GM19395 (cell line): Measurements from ENCODE around the gene CCR8.
"Not testable (repeated sequence)": the region's sequence is repeated elsewhere in the genome, so short reads cannot be mapped to it uniquely, and the experiment has no call there.

Source experiments
- ATAC-seq: cut with Tn5 transposase; IDR thresholded peaks from one replicate; pipeline ENCODE4 v1.9.1; 2021; ENCODE audit warnings: mild to moderate bottlenecking, moderate library complexity; ENCODE audit not compliant: unreplicated experiment

CCR8 gene

DNA sequence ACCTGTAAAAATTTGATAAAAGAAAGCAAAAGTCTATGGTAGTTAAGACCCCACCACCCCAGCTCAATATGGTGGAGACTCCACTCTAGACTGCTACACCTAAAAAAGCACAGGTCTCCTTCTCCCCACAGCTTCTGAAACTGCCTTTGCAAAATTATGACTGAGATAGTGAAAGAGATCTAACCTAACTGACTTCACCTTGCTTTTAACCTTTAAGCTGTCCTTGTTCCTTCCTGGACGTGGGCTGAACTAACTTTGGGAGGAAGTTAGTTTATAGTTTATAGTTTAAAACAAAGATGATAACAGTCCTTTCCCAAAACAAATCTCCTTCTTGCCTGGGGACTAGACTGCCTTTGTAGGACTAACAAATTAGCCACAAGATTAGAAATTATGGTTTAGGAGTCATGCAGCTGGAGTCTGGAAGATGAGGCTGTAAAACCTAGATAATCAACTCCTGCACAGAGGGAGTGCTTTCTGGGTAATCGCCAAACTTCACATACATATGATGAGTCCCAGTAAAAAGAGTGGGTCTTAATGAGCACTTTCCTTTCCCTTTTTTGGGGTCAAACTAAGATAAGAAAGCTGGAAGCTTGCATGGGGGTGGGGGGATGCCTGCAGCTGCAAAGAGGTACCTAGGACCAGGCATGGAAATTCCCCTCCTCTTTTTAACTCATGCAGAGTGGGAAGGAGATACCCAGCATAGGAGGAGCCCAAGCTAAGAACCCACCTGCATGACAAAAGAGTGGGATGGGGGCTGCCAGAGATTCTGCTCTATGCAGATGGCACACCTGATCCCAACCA is 17.5 kb downstream of the CCR8 start:
- peak; percentile 93 for ATAC-seq

DNA sequence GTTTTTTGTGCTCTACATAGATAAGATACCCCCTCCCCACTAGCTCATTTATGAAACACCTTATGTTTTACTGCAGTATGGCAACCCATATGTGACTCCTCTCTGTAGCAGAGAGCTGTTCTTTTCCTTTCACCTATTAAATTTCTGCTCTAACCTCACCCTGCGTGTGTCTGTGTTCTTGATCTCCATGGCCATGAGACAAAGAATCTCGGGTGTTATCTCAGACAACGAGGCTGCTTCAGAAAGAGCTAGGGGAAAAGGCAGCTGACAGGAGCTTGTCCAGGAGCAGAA is 18.0 kb downstream of the CCR8 start:
- no peak for ATAC-seq

DNA sequence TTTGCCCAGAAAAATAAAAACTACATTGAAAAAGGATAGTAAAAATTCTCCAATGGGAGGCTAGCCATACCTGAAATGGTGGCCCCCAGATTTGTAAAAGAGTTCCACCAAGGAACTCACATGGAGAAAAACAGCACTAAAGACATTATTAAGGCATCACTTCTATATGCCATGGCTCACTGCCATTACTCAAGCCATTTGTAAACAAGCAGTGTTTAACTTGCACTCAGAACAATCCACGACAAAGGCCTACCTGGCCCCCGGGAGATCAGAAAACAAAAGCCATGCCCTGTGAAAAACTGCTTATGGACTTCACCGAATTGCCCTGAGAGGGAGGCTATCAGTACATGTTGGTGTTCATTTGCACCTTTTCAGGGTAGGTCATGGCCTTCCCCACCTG is 19.6 kb downstream of the CCR8 start:
- no peak for ATAC-seq

DNA sequence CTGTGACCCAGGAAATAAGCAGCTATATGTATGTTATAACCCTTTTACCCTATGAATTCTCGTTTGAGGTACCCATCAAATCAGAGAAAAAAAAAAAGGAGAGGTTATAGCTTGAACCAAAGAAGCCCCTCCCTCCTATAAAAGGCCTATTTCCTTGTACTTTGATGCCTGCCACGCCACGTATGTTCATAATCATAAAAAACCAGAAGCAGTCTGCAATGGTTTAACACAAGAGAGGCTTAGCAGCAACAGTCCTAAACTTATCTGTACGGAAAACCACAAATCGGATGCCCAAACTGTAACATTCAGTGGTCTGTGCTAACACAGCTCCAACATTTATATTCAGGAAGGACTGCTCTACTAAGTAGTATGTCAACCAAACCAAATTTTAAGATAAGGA is 21.2 kb downstream of the CCR8 start:
- no peak for ATAC-seq

DNA sequence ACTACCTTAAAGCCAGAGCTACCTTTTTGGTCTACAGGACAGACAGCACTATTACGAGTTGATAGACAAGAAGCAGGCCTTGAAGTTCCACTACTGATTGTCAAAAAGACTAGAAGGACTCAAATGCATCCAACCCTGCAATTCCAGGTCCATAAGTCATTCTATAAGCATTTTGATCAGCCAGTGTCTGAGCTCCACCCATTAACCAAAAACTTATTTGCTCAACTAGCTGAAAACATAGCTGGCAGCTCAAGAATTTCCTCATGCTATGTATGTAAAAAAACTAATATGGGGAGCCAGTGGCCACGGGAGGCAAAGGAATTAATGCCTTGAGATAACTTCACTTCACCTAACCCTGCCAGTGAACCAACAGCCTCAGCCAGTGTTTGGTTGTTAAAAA is 21.6 kb downstream of the CCR8 start:
- not testable (repeated sequence) for ATAC-seq

DNA sequence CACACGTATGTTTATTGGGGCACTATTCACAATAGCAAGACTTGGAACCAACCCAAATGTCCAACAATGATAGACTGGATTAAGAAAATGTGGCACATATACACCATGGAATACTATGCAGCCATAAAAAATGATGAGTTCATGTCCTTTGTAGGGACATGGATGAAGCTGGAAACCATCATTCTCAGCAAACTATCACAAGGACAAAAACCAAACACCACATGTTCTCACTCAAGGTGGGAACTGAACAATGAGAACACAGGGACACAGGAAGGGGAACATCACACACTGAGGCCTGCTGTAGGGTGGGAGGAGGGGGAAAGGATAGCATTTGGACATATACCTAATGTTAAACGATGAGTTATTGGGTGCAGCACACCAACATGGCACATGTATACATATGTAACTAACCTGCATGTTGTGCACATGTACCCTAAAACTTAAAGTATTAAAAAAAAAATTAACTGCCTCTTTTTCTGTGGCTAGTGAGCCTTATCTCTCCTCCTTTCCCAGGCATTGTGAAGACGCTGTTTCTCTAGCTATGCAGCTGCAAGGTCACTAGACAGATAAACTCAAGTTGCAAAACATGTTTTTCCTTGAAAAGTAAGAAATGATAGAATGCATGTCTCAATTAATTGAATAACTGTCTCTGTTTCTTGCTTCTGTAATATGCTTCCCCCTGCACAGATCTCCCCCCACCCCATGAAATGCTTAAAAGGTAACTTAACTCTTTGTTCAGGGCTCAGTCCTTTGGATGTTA is 23.8 kb downstream of the CCR8 start:
- not testable (repeated sequence) for ATAC-seq

DNA sequence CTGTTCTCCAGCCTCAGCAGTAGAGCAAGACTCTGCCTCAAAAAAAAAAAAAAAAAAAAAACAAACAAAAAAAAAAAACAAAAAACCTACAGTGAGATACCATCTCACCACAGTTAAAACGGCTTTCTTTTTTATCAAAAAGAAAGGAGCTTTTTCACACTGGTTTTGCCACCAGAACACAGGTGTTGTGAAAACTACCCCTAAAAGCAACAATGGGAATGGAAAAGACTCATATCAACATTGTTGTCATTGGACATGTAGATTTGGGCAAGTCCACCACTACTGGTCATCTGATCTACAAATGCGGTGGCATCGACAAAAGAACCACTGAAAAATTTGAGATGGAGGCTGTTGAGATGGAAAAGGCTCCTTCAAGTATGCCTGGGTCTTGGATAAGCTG is 28.8 kb downstream of the CCR8 start:
- ATAC-seq, result no peak

DNA sequence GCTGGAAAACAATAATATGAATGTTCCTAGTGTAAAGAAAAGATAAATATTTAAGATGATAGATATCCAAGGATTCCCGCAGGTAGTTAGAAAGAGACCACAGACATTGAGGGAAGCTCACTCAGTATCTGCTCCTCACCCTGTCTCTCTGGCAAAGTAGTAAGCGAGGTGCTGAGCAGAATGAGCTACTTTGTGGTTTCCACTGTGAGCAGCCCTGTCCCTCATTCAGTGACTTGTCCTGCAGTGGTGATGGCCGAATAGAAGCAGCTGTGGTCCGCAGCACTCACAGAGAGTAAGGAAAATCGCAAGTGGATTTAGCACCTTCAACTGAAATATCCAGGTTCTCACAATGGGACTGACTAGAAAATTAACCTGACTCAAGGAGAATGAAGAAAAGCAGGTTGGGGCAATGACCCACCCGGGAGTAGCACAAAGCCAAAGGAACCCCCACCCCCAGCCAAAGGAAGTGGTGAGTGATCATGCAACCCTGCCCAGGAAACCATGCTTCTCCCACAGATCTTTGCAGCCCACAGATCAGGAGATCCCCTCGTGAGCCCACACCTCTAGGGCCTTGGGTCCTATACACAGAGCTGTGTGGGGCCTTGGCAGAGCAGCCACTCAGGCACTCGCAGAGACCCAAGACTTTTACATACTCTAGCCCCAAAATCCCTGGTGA is 31.9 kb downstream of the CCR8 start:
- no peak for ATAC-seq

DNA sequence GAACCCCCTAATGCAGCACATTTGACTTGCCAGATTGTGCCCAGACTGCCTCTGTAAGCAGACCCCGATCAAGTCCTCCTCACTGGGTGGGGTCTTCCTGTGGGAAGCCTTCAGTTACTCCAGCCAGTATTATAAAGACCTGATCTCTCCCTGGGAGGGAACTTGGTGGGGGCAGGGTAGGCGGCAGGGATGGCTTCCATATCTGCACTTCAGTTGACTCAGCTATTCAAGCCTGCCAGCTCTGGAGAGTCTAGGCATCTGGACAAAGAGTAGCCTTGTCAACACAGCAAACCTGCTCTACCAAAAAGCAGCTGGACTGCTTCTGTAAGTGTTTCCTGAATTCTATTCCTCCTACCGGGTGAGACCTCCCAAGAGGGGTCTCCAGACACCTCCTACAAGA is 32.7 kb downstream of the CCR8 start:
- ATAC-seq, result no peak

DNA sequence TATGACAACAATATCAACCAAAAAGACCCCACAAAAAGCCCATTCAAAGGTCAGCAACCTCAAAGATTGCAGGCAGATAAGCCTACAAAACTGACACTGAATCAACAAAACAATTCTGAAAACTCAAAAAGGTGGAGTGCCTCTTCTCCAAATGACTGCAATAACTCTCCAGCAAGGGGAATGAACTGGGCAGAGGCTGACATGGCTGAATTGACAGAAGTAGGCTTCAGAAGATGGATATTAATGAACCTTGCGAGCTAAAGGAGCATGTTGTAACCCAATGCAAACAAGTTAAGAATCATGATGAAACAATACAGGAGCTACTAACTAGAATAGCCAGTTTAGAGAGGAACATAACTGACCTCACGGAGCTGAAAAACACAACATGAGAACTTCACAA is 33.3 kb downstream of the CCR8 start:
- ATAC-seq, result no peak

DNA sequence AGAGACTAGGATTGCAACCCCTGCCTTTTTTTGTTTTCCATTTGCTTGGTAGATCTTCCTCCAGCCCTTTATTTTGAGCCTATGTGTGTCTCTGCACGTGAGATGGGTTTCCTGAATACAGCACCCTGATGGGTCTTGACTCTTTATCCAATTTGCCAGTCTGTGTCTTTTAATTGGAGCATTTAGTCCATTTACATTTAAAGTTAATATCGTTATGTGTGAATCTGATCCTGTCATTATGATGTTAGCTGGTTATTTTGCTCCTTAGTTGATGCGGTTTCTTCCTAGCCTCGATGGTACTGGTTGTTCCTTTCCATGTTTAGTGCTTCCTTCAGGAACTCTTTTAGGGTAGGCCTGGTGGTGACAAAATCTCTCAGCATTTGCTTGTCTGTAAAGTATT is 40.9 kb downstream of the CCR8 start:
- ATAC-seq, result not testable (repeated sequence)

DNA sequence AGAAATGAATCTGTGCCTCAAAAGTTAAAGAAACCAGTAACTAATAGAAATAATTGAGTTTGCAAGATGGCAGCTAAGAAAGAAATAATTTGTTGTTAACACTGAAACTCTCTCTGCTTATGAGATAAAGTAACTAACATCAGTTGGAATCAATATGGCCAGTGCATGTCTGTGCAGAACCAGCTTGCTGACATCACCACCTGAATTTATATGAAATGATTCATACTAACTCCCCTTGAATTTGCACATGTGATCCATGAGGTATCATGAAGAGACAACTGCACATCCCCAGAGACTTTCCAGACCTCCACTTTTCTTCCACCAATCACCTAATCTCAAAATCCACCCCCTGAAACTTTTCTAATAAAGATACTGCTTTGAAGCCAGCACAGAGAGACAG is 43.3 kb downstream of the CCR8 start:
- ATAC-seq, result no peak

DNA sequence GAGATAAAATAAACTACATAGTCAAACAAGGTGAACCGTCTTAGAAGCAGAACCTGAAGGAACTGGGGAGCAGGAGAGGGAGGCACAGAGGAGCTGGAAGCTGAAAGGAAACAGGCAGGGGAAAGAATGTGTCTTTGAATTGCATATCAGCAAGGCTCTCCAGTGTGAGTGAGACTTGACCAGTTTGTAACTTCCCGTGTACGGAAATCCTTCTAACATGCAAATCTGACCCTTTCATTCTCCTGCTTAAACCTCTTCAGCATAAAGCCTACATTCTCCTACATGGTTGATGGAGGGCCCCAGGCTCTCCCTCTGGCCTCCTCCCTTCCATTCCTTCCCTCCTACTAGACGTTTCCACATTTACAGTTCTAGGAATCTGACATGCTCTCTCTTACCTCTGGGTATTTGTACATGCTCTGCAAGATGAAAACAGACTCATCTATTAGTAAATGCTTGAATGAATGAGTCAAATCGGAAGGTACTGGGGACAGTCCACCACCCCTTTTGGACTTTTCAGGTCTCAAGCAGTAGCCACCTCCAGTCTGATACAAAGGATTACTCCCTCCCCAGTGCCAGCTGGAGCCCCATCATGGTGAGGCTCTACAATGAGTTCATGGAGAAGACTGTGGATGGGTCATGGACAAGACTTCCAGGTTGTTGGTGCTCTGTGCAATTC is 47.6 kb downstream of the CCR8 start:
- ATAC-seq, result no peak

DNA sequence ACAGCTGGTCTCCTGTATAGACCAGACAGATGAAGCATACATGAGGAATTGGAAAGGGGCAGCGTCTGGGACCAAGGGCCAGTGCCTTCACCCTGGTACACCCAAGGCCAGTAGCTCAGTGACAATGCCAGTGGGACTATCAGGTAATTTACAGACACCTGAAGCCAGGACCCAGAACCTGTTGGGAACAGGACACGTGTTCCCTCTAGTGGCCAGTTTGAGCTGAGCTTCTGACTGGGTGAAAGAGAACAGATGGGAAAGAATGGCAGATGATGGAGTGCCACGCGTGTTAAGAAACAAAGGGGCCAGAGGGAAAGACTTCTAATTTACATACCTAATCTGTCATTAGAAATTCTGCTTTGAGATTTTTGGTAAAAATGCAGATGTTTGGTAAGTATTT is 48.6 kb downstream of the CCR8 start:
- peak; percentile 78 for ATAC-seq

DNA sequence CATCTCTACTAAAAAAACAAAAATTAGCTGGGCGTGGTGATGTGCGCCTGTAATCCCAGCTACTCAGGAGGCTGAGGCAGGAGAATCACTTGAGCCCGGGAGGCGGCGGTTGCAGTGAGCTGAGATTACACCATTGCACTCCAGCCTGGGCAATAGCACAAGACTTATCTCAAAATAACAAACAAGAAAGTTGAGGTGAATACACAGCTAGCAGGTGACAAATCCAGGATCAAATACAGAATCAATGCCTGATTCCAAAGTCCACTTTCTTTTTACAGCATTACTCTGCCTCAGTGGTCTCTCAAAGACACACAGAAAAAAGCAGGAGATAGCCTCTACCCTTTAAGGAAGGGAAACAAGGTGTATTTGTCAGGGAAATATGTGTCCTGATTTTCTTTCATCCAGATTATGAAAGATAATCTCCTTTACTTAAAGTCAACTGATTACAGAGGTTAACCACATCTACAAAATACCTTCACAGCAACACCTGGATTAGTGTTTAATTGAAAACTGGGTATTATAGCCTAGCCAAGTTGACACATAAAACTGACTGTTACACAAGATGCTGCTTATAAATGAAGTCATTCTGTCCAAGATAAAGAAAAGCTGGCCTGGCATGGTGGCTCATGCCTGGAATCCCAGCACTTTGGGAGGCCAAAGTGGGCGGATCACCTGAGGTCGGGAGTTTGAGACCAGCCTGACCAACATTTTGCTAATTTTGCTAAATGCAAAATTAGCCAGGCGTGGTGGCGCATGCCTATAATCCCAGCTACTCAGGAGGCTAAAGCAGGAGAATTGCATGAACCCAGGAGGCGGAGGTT is 49.7 kb downstream of the CCR8 start:
- ATAC-seq, result no peak

DNA sequence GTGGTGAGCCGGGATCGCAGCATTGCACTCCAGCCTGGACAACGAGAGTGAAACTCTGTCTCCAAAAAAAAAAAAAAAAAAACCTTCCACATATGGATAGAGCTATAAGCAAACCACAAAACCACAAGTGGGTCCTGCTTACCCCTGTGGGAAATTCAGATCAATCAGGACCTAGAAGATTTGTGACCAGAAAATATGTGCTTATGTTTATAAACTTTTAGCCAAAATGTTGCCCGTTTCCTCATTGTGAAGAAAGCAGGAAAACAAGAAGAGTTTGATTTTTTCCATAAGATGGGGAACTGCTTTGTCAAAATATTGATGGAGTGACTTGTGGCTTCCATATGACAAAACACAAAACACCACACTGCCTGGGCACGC is 50.3 kb downstream of the CCR8 start:
- no peak for ATAC-seq

DNA sequence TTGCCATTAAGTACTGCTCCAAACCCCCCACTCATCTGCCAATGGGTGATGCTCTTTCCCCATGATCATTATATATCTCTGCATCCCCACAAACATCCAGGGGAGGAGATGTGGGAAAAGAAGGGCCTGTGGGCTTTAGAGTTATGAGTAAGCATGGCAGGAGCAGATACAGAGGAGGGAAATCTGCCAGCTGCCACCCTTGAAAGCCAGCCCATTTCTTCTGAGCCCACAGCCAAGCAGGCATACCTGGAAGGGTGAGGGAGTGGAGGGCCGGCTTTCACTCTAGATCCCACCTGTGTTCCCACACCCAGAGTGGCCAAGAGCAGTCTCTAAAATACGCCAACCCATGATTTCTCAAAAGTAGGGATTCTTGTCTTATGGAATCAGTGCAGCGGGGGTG is 51.9 kb downstream of the CCR8 start:
- ATAC-seq, result no peak
